GM21723 (cell line): ENCODE results near the gene RCOR2.
"Not testable (repeated sequence)": the region's sequence is repeated elsewhere in the genome, so short reads cannot be mapped to it uniquely, and the experiment has no call there.

Source experiments
- ATAC-seq: cut with Tn5 transposase; IDR thresholded peaks from one replicate; pipeline ENCODE4 v1.9.1; 2021; ENCODE audit warnings: mild to moderate bottlenecking, moderate library complexity; ENCODE audit not compliant: unreplicated experiment

RCOR2 gene

GRCh38 chr11:63882555-63883242 is 34.3 kb downstream of the RCOR2 start:
- no peak for ATAC-seq

- ATAC-seq = no peak
Measured at GRCh38 chr11:63880403-63880790, 36.6 kb downstream of the RCOR2 start.

DNA sequence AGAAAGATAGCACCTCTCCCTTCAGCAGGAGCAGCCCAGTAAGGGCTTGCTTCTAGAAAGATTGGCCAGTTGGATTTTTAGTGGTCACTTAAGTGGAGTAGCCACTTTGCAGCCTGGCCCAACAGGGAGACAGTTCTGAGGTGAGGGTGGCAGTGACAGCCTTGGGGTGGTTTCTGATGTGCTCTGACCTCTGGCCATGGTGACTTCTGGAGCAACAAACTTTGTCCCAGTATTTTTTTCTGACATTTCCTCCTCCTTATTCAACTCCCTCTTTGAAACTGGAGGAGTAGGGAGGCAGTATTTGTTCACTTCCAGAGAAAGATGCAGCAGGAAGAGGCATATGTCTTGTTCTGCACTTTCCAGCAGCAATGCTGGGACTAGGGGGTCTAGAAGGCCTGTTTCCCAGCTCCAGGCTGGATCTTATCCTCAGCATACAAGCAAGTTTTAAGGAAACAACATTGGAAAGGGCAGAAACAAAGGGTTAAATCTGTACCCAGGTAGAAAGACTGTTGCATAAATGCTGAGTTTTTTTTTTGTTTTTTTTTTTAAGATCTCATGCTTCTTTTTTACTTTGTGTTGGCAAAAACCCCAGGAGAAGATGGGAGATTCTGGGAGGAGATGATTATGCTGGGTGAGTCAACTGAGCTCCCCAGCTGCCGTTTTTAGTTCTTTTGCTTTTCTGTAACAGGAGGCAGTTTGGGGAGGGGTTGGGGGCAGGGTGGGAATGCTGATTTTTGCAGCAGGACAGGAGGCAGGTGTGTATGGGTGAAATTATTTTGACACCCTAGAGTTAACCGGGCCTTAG is 37.2 kb downstream of the RCOR2 start:
- ATAC-seq = no peak

DNA sequence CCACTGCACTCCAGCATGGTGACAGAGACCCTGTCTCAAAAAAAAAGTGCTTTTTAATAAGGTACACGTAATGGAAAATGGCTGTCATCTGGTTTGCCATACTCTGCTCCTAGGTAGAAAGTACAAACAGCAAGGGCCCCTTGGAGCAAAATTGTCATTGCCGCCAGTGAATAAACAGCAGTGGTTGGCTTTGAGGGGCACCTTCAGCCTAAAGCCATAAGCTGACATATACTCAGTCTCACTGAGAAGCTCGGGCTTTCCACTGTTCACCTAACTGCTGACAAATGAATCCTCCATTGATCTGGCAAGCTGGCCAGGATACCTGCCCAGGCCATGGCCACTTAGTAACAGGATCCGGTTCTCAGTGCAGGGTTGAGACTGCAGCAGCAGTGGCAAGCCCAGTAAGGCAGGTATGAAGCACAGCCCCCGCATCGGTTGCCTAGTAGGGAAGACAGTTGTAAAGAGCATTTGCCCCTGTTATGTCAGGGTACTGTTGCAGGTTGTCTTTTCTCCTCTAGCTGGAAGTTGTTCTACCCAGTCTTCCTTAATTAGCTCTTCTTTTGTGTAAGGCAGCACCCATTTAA is 39.2 kb downstream of the RCOR2 start:
- no peak for ATAC-seq

DNA sequence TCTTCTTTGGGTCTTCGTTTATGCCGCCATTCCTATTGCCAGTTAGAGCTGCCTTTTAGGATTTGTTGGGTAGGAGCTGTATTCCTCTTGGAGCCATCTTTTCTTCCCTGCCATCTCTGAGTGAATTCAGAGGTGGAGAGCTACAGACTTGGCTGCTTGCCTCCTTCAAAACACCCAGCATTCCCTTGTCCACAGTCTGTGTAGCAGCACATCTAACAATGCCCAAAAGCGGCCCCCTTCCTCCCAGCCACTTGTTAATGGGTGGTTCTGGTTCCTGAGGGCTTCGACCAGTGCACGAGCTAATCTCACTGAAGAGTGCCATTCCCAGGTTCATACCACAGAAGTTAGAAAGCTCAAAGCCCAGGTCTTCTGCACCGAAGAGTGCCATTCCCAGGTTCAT is 40.3 kb downstream of the RCOR2 start:
- no peak for ATAC-seq

- ATAC-seq = no peak
Measured at GRCh38 chr11:63875506-63876065, 41.4 kb downstream of the RCOR2 start.

- no peak for ATAC-seq
Measured at GRCh38 chr11:63874511-63874910, 42.5 kb downstream of the RCOR2 start.

DNA sequence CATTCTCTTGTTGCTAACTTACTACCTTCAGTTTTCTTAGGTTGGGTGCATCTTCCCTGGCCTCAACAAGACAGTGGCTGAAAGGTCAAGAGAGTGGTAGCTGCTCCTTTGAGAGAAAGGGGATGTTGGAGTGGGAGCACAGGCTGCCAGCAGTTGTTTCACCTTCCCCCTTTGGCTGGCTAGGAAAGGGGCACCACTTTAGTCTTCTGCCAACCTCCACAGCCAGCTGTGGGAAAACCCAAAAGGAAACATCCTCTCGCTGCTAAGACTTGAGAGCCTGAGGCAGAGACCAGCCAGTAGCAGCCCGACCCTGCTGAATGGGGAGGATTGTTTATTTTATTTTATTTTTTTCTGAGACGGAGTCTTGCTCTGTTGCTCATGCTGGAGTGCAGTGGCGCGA is 43.7 kb downstream of the RCOR2 start:
- no peak for ATAC-seq

DNA sequence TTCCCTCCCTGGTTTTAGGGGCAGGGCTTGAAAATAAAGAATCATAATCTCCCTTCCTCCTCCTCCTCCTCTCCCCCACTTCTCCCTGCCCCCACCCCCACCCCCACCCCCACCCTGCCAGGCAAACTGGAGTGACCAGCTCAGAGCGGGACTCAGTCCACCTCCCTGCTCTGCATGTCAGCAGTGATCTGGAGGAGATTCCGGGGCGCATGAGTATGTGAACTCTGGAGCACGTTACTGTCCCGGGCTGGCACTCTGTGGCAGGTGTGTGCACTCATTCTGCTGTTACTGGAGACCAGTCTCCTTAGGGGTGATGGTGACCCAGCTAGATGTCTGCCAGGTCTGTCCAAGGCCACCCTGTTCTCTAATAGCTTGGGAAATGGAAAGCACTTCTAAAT is 44.2 kb downstream of the RCOR2 start:
- ATAC-seq = no peak

GRCh38 chr11:63871962-63872799 is 44.8 kb downstream of the RCOR2 start:
- peak; percentile 94 for ATAC-seq

DNA sequence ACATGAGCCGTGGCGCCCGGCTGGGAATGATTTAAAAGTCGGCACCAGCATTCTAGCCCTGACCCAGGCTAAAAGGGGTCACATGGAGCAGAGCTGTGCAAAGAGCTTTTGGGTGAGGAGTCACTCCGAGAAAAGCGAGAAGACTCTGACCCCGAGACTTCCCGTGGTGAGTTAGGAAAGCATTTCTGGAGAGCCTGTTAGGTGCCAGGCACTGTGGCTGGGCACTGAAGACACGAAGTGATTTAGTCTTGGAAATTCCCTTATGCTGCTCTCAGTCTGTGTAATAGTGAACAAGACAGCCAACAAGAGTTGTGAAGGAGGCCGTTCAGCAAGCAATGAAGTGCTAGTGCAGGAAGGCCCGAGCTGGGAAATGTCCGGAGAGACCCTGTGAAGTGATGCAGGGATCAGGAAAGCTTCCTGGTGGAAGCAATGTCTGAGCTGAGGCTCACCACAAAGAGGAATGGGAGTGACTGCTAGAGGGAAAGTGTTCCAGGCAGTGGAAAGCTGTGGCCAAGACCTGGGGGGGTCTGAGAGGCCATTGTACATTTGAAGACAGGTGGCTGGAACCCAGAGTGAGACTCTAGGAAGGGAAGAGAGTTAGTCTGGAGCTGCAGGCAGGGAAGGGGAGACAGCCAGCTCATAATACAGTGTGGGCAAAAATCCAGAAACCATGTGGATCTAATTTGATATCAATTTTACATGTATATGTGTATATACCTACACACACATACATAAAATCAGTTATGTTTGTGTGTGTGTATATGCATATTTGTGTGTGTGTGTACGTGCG is 46.4 kb downstream of the RCOR2 start:
- no peak for ATAC-seq

DNA sequence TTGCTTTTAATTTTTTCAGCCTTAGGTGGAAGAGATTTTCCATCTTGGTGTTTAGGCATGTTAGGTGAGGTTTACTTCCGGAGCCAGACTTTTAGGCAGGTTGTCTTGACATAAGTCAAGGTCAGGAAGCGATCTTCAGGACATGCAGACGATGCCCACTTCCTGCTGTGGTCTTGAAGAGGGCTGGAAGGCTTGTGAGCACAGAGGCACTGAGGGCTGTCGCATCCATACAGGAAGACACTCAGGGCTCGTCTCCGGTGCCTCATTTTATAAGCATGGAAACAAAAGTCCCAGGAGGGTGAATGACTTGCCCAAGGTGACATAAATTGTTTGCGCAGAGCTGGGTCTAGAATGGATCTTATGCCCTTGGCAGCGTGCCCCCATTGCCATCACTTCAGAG is 47.3 kb downstream of the RCOR2 start:
- ATAC-seq = no peak

GRCh38 chr11:63869171-63869591 is 47.8 kb downstream of the RCOR2 start:
- no peak for ATAC-seq

DNA sequence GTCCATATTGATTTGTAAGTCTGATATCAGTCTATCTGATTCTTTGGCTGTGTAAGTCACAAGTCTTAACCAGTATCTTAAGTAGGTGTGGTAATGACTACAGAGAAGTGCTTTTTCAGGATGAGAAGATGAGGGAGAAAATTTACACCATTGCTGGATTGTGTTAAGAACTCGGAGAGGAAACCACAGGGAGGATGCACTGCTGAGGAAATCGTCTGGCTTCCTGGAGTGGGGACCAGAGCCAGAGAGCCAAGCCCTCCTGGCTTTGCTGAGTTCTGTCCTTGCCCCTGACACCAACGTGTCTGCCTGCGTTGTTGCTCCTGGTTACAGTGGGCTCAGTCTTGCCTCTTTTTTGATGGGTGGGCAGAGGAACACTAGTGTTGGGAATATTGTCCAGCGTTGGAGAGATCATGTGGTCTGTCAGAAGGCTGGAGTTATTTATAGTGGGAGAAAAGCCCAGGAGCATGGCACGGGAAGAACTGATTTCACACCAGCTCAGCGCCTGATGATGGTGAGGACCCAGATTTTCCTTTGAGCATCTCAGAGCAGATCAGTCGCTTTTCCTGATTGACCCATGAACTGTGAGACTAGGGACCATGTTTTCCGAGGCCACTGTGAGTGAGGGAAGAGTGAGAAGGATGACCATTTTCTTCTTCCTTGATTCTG is 48.4 kb downstream of the RCOR2 start:
- no peak for ATAC-seq

DNA sequence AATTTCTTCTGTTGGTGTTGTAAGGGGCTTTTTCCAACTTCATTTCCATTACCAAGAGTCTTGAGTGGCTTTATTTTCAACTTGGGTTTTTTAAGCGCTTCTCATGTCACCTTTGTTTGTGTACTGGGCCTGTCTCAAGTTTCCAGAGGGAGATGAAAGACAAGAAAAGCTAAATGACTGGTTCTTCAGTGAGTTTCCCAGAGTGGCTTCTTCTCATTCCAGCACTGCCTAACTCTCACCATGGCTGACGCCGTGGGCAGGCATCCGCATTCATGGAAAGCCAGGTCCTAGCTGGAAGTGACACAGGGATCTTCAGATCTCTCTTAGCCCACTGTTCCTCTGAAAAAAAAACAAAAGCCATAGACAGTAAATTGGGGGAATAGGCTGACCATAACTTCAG is 49.5 kb downstream of the RCOR2 start:
- no peak for ATAC-seq

- ATAC-seq = peak; percentile 80
Measured at GRCh38 chr11:63866211-63866610, 50.8 kb downstream of the RCOR2 start.

DNA sequence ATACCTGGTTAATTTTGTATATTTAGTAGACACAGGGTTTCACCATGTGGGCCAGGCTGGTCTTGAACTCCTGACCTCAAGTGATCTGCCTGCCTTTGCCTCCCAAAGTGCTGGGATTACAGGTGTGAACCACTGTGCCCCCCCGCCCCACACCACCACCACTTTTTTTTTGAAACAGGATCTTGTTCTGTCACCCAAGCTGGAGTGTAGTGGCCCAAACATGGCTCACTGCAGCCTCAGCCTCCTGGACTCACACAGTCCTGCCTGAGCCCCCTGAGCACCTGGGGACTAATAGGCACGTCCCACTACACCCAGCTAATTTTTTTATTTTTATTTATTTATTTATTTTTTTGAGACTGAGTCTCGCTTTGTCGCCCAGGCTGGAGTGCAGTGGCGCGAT is 53.3 kb downstream of the RCOR2 start:
- ATAC-seq = not testable (repeated sequence)

GRCh38 chr11:63862923-63863322 is 54.0 kb downstream of the RCOR2 start:
- ATAC-seq = no peak
